Trophoblast cell (in vitro differentiated cells and primary cell): ENCODE data around the gene ZNF524.

Experiments used
- DNase-seq, 2 donors: peaks; one replicate each; pipeline ENCODE4 v3.0.0-alpha.2; 2016
- H2AFZ ChIP-seq: 2 replicates; pipeline ENCODE4 v1.6.1; 2013; ENCODE audit warnings: low read length, moderate library complexity, mild to moderate bottlenecking; ENCODE audit not compliant: insufficient read depth, poor library complexity
- H2AK5ac ChIP-seq: 2 replicates; pipeline ENCODE4 v1.6.1; 2013; ENCODE audit warnings: mild to moderate bottlenecking, low read length
- H2BK120ac ChIP-seq: 2 replicates; pipeline ENCODE4 v1.6.1; 2013; ENCODE audit warnings: low read length, mild to moderate bottlenecking, moderate library complexity; ENCODE audit not compliant: insufficient read depth, poor library complexity
- H2BK12ac ChIP-seq: 2 replicates; pipeline ENCODE4 v1.6.1; 2013; ENCODE audit warnings: mild to moderate bottlenecking, low read length, moderate library complexity
- H2BK5ac ChIP-seq: 2 replicates; pipeline ENCODE4 v1.6.1; 2013; ENCODE audit warnings: low read length, low read depth, moderate library complexity, mild to moderate bottlenecking; ENCODE audit not compliant: poor library complexity
- H3K14ac ChIP-seq: 2 replicates; pipeline ENCODE4 v1.6.1; 2013; ENCODE audit warnings: mild to moderate bottlenecking, low read length
- H3K18ac ChIP-seq: 2 replicates; pipeline ENCODE4 v1.6.1; 2013; ENCODE audit warnings: mild to moderate bottlenecking, low read length
- H3K23ac ChIP-seq: 2 replicates; pipeline ENCODE4 v1.6.1; 2013; ENCODE audit warnings: low read length
- H3K27ac ChIP-seq: 2 replicates; pipeline ENCODE4 v1.5.1; 2013; ENCODE audit warnings: low read depth, mild to moderate bottlenecking, inconsistent platforms, low read length, moderate library complexity
- H3K27me3 ChIP-seq: 2 replicates; pipeline ENCODE4 v1.6.1; 2013; ENCODE audit warnings: inconsistent platforms, mild to moderate bottlenecking, low read length, moderate library complexity; ENCODE audit not compliant: insufficient read depth
- H3K36me3 ChIP-seq, 2 experiments: 1 replicate in 1 of 2; 2 replicates in 1 of 2; pipeline ENCODE4 v1.6.1; 2013; ENCODE audit warnings: low read length in 2 of 2, mild to moderate bottlenecking in 2 of 2, moderate library complexity in 1 of 2; ENCODE audit not compliant: insufficient read depth in 2 of 2, control insufficient read depth in 1 of 2
- H3K4ac ChIP-seq: 2 replicates; pipeline ENCODE4 v1.6.1; 2013; ENCODE audit warnings: low read depth, mild to moderate bottlenecking, low read length, moderate library complexity
- H3K4me1 ChIP-seq, 2 experiments: 1 replicate in 1 of 2; 2 replicates in 1 of 2; pipeline ENCODE4 v1.6.1; 2013; ENCODE audit warnings: low read length in 2 of 2, mild to moderate bottlenecking in 2 of 2, moderate library complexity in 1 of 2; ENCODE audit not compliant: insufficient read depth in 2 of 2, control insufficient read depth in 1 of 2
- H3K4me2 ChIP-seq: 2 replicates; pipeline ENCODE4 v1.6.1; 2013; ENCODE audit warnings: inconsistent platforms, mild to moderate bottlenecking, low read length, moderate library complexity
- H3K4me3 ChIP-seq: 2 replicates; pipeline ENCODE4 v1.5.1; 2013; ENCODE audit warnings: mild to moderate bottlenecking, low read depth, low read length, inconsistent platforms
- H3K79me1 ChIP-seq: one replicate; pipeline ENCODE4 v1.6.1; 2013; ENCODE audit warnings: low read length
- H3K79me2 ChIP-seq: 2 replicates; pipeline ENCODE4 v1.6.1; 2013; ENCODE audit warnings: low read length, mild to moderate bottlenecking; ENCODE audit not compliant: control insufficient read depth, insufficient read depth, poor library complexity
- H3K9ac ChIP-seq: 2 replicates; pipeline ENCODE4 v1.6.1; 2013; ENCODE audit warnings: mild to moderate bottlenecking, low read length
- H3K9me3 ChIP-seq: 2 replicates; pipeline ENCODE4 v1.6.1; 2013; ENCODE audit warnings: low read depth, mild to moderate bottlenecking, control low read depth, inconsistent platforms, low read length; ENCODE audit not compliant: insufficient read depth
- H4K12ac ChIP-seq: 2 replicates; pipeline ENCODE4 v1.6.1; 2013; ENCODE audit warnings: low read depth, mild to moderate bottlenecking, low read length, moderate library complexity
- H4K8ac ChIP-seq: 2 replicates; pipeline ENCODE4 v1.6.1; 2013; ENCODE audit warnings: low read depth, mild to moderate bottlenecking, low read length, moderate library complexity
- H4K91ac ChIP-seq: one replicate; pipeline ENCODE4 v1.6.1; 2013; ENCODE audit warnings: low read depth, mild to moderate bottlenecking, low read length, moderate library complexity
- WGBS: extraction: QIAGEN DNeasy Blood & Tissue Kit; methylation state at CpG from one replicate; pipeline ENCODE4 v1.1.7; 2013; ENCODE audit warnings: missing lambda C conversion rate; ENCODE audit not compliant: insufficient read length, insufficient coverage; ENCODE audit errors: extremely low coverage; 5-methylcytosine and 5-hydroxymethylcytosine counted together

ZNF524 gene

DNA sequence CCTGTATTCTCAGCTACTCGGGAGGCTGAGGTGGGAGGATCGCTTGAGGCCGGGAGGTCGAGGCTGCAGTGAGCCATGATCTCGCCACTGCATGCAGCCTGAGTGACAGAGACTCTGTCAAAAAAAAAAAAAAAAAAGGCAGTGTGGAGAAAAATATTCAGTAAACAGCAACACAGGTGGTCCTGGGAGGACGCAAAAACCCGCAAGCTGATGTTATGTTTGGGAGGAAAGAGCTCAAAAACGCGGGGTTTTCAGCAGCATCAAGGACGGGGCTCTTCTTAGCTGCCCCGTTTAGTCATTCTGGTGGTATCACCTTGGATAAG, 24.9 kb downstream of the ZNF524 start:
- Histone ChIP-seq H3K9ac (no peak overlapping the region), H3K27ac (no peak overlapping the region), H3K4me2 (peak overlapping the region; percentile 91), H3K18ac (no peak overlapping the region), H3K4me1 (peaks cover 3% of the 10 kb centered on the region in 2 experiments), H2BK5ac (no peak overlapping the region), H2AK5ac (no peak overlapping the region), H3K9me3 (peaks cover 7% of the 10 kb centered on the region), H4K8ac (peak overlapping the region; percentile 81), H4K12ac (peak overlapping the region; percentile 88), H4K91ac (no peak overlapping the region), H3K23ac (no peak overlapping the region), H2BK120ac (peak overlapping the region; percentile 30), H3K79me1 (peaks cover 5% of the 10 kb centered on the region), H3K36me3 (peaks cover 10 to 15% of the 10 kb centered on the region in 2 experiments), H3K79me2 (peaks cover 5% of the 10 kb centered on the region), H3K4ac (no peak overlapping the region), H3K4me3 (no peak overlapping the region), H2BK12ac (no peak overlapping the region), H3K27me3 (no peaks in the 10 kb centered on the region), H2AFZ (peak overlapping the region; percentile 88), H3K14ac (no peak overlapping the region)
- no CpG with 5 or more reads among the region's 11 CpGs for WGBS
- no peak for DNase-seq

DNA sequence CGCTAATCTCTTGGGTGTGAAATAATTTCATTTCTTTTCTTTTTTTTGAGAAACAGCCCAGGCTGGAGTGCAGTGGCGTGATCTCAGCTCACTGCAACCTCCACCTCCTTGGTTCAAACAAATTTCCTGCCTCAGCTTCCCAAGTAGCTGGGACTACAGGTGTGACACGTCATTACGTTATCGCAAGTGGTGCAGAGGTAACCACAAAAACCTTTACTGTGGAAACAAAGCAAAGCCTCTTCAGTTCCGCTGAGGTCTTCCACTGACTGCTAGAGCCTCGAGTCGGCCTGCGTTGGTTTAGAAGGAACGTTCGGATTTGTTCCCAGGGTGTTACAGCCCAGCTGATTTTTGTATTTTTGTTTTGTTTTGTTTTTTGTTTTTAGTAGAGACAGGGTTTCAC, 26.3 kb downstream of the ZNF524 start:
- H3K27me3 ChIP-seq: no peaks in the 10 kb centered on the region
- H2BK12ac ChIP-seq: no peak overlapping the region
- H3K23ac ChIP-seq: no peak overlapping the region
- H4K12ac ChIP-seq: no peak overlapping the region
- H4K91ac ChIP-seq: no peak overlapping the region
- WGBS: no CpG with 5 or more reads among the region's 11 CpGs
- no peak overlapping the region for H4K8ac ChIP-seq
- H2AFZ ChIP-seq: no peak overlapping the region
- H2BK120ac ChIP-seq: no peak overlapping the region
- H3K27ac ChIP-seq: no peak overlapping the region
- no peak overlapping the region for H3K4me2 ChIP-seq
- H3K4me1 ChIP-seq: peaks cover 3% of the 10 kb centered on the region in 2 experiments
- H3K4me3 ChIP-seq: no peak overlapping the region
- peaks cover 5% of the 10 kb centered on the region for H3K79me2 ChIP-seq
- H3K36me3 ChIP-seq: peaks cover 7 to 10% of the 10 kb centered on the region in 2 experiments
- H2BK5ac ChIP-seq: no peak overlapping the region
- no peak overlapping the region for H3K9ac ChIP-seq
- no peak overlapping the region for H3K18ac ChIP-seq
- H3K9me3 ChIP-seq: peaks cover 5% of the 10 kb centered on the region
- DNase-seq: no peak
- no peak overlapping the region for H3K14ac ChIP-seq
- H3K79me1 ChIP-seq: peaks cover 5% of the 10 kb centered on the region
- no peak overlapping the region for H3K4ac ChIP-seq
- no peak overlapping the region for H2AK5ac ChIP-seq

DNA sequence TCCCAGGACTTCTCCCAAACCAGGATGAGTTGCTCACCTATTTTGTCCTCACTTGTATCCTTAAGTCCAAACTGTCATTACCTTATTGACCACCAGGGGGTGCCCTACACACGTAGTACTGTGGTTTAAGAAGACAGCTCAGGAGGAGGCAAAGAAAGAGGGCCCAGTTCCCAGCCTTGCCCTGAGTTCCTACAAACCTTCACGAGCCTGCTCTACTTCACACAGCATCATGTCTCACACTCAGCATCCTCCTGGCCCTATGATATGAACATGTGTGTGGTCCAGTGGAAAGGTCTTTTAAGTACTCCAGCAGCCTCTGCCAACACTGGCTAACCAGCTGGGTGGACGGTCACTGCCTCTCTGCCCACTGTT, 32.4 kb downstream of the ZNF524 start:
- no CpG with 5 or more reads among the region's 3 CpGs for WGBS
- H3K9me3 ChIP-seq: no peaks in the 10 kb centered on the region

DNA sequence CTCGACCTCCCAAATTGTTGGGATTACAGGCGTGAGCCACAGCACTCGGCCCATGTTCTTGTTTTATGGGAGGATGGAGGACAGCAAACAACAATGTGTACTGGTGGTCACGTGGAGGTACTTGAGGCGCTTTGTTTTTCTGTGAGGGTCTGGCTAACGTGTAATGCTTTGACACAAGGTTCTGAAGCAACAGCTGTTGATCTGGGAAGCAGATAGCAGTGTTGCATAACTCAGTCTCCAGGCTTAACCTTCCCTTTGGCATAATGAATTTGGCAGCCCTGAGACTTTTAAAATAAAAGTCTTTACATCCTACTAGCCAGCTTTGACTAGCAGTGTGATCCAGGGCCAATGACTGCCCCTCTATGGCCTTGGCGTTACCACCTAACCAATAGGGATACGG, 33.8 kb downstream of the ZNF524 start:
- peaks cover 11% of the 10 kb centered on the region for H3K79me2 ChIP-seq
- no peak overlapping the region for H2BK12ac ChIP-seq
- H3K23ac ChIP-seq: no peak overlapping the region
- no peak overlapping the region for H3K4me2 ChIP-seq
- H3K9ac ChIP-seq: no peak overlapping the region
- peak overlapping the region; percentile 76 for H4K8ac ChIP-seq
- no peak overlapping the region for H2AFZ ChIP-seq
- peaks cover 6% of the 10 kb centered on the region for H3K79me1 ChIP-seq
- no peak overlapping the region for H2BK120ac ChIP-seq
- no peaks in the 10 kb centered on the region for H3K27me3 ChIP-seq
- H3K4me3 ChIP-seq: no peak overlapping the region
- no CpG with 5 or more reads among the region's 8 CpGs for WGBS
- H4K12ac ChIP-seq: no peak overlapping the region
- no peaks in the 10 kb centered on the region for H3K9me3 ChIP-seq
- H3K18ac ChIP-seq: no peak overlapping the region
- H3K4ac ChIP-seq: no peak overlapping the region
- H4K91ac ChIP-seq: no peak overlapping the region
- peaks cover 4 to 7% of the 10 kb centered on the region in 2 experiments for H3K36me3 ChIP-seq
- no peak overlapping the region for H2AK5ac ChIP-seq
- no peak overlapping the region for H3K27ac ChIP-seq
- peak in 1 of 2 donors; percentile 33 for DNase-seq
- peaks cover 11 to 14% of the 10 kb centered on the region in 2 experiments for H3K4me1 ChIP-seq
- H3K14ac ChIP-seq: no peak overlapping the region
- H2BK5ac ChIP-seq: no peak overlapping the region

More for the DNA sequence above, 32.4 kb downstream of the ZNF524 start:
- H3K36me3 ChIP-seq: peaks cover 0 to 3% of the 10 kb centered on the region in 2 experiments
- H3K23ac ChIP-seq: no peak overlapping the region
- peaks cover 11 to 14% of the 10 kb centered on the region in 2 experiments for H3K4me1 ChIP-seq
- H3K4me3 ChIP-seq: peak overlapping the region; percentile 32
- H3K4me2 ChIP-seq: no peak overlapping the region
- peaks cover 11% of the 10 kb centered on the region for H3K79me2 ChIP-seq
- H2AFZ ChIP-seq: no peak overlapping the region
- no peak overlapping the region for H3K4ac ChIP-seq
- H4K12ac ChIP-seq: no peak overlapping the region
- no peak overlapping the region for H2BK120ac ChIP-seq
- no peak overlapping the region for H4K8ac ChIP-seq
- H3K9ac ChIP-seq: no peak overlapping the region
- no peak overlapping the region for H3K18ac ChIP-seq
- H3K14ac ChIP-seq: no peak overlapping the region
- no peak overlapping the region for H2BK12ac ChIP-seq
- H3K79me1 ChIP-seq: peaks cover 6% of the 10 kb centered on the region
- no peaks in the 10 kb centered on the region for H3K27me3 ChIP-seq
- H3K27ac ChIP-seq: no peak overlapping the region
- H2BK5ac ChIP-seq: no peak overlapping the region
- no peak overlapping the region for H2AK5ac ChIP-seq
- peak; percentile 96 to 100 for DNase-seq
- H4K91ac ChIP-seq: no peak overlapping the region
